HCT116 (cell line): Measurements from ENCODE around the gene PPP3CB. TPM values are rescaled to one million over a fixed set of nuclear protein-coding genes. Genes with fewer than 3 reads are reported as not detected.

Experiments
- ATAC-seq: fragments of 200-7000 bp; cut with Tn5 transposase; 2 replicates; pipeline ENCODE4 v1.9.1; 2020; ENCODE audit warnings: mild to moderate bottlenecking, moderate library complexity
- BruUV-seq: library from RNA; stranded (reverse); fragments of 400-500 nt; replicated peaks from 2 replicates; lab custom pipeline; 2021; lab: Mats Ljungman, UMichigan
- CTCF ChIA-PET: fragments of 300-600 bp; sonication (Branson Sonifier 250); formaldehyde crosslinking; loops from one replicate; lab custom pipeline; 2021; ENCODE audit warnings: antibody characterized with exemption; lab: Charles Lee
- POLR2A ChIA-PET: fragments of 300-600, 350-600 bp; sonication (Branson Sonifier 250); formaldehyde crosslinking; loops from one replicate; lab custom pipeline; 2021; ENCODE audit warnings: antibody characterized with exemption; lab: Charles Lee
- RAD21 ChIA-PET, 2 experiments: fragments of 300-600 bp; sonication (Branson Sonifier 250); formaldehyde crosslinking; loops; one replicate each; lab custom pipeline; 2023; ENCODE audit warnings: low total read pairs in 2 of 2; ENCODE audit not compliant: uncharacterized antibody in 2 of 2, unreplicated experiment in 2 of 2, low non-redundant PET in 1 of 2; lab: Charles Lee
- DNase-seq: peaks from one replicate; pipeline ENCODE4 v3.0.0-alpha.2; 2010; ENCODE audit warnings: low read depth, low spot score
- H2AFZ ChIP-seq: fragments of 200-600 bp; shearing (Covaris generic), sonication (generic); 2 replicates; pipeline ENCODE4 v1.6.1; 2017; ENCODE audit warnings: low read depth, mixed run types, mixed read lengths, antibody characterized with exemption, low read length; ENCODE audit not compliant: poor library complexity, severe bottlenecking
- H3K27ac ChIP-seq: 2 replicates; pipeline ENCODE4 v1.5.1; 2012; ENCODE audit warnings: low read depth, low read length
- H3K27me3 ChIP-seq: fragments of 200-600 bp; sonication (generic); 2 replicates; pipeline ENCODE4 v1.6.1; 2016; ENCODE audit warnings: mixed run types, low read length, mixed read lengths; ENCODE audit not compliant: insufficient read depth
- H3K36me3 ChIP-seq, 2 experiments: fragments of 200-500 bp in 1 of 2; fragments of 200-600 bp in 1 of 2; sonication (Bioruptor generic) in 1 of 2; sonication (generic) in 1 of 2; 2 replicates each; pipeline versions ENCODE4 v1.5.1 to v1.6.1; 2014 to 2016; ENCODE audit warnings: low read length in 2 of 2, inconsistent platforms in 1 of 2, mixed read lengths in 1 of 2, mixed run types in 1 of 2; ENCODE audit not compliant: insufficient read depth in 2 of 2, control insufficient read depth in 1 of 2
- H3K4me1 ChIP-seq, 2 experiments: fragments of 200-600 bp in 1 of 2; sonication (generic) in 1 of 2; 2 replicates each; pipeline versions ENCODE4 v1.5.1 to v1.6.1; 2012 to 2017; ENCODE audit warnings: low read length in 2 of 2, inconsistent platforms in 1 of 2, mild to moderate bottlenecking in 1 of 2, mixed read lengths in 1 of 2, mixed run types in 1 of 2, moderate library complexity in 1 of 2; ENCODE audit not compliant: insufficient read depth in 2 of 2, control insufficient read depth in 1 of 2
- H3K4me2 ChIP-seq: fragments of 200-600 bp; sonication (generic); 2 replicates; pipeline ENCODE4 v1.6.1; 2017; ENCODE audit warnings: mixed run types, low read length, mixed read lengths
- H3K4me3 ChIP-seq, 2 experiments: fragments of 200-600 bp in 1 of 2; sonication (generic) in 1 of 2; replicated peaks in 1 of 2; 2 replicates each; pipeline ENCODE4 v1.5.1; 2011 to 2016; ENCODE audit warnings: low read length in 2 of 2, control low read depth in 1 of 2, low read depth in 1 of 2, mild to moderate bottlenecking in 1 of 2, mixed read lengths in 1 of 2, mixed run types in 1 of 2
- H3K79me2 ChIP-seq: fragments of 200-600 bp; sonication (generic); 2 replicates; pipeline ENCODE4 v1.6.1; 2017; ENCODE audit warnings: mild to moderate bottlenecking, mixed run types, low read length, moderate library complexity, mixed read lengths; ENCODE audit not compliant: insufficient read depth
- H3K9ac ChIP-seq: fragments of 200-600 bp; sonication (generic); 2 replicates; pipeline ENCODE4 v1.6.1; 2016; ENCODE audit warnings: low read length, mixed read lengths
- H3K9me2 ChIP-seq: fragments of 200-600 bp; sonication (generic), shearing (Covaris generic); 2 replicates; pipeline ENCODE4 v1.6.1; 2017; ENCODE audit warnings: mixed run types, mild to moderate bottlenecking, moderate library complexity; ENCODE audit not compliant: insufficient read depth
- H3K9me3 ChIP-seq, 2 experiments: fragments of 200-500 bp in 1 of 2; fragments of 200-600 bp in 1 of 2; sonication (Bioruptor generic) in 1 of 2; sonication (generic) in 1 of 2; 2 replicates each; pipeline ENCODE4 v1.6.1; 2014 to 2017; ENCODE audit warnings: low read length in 2 of 2, mixed read lengths in 2 of 2, inconsistent platforms in 1 of 2, low read depth in 1 of 2, mild to moderate bottlenecking in 1 of 2, mixed run types in 1 of 2, moderate library complexity in 1 of 2; ENCODE audit not compliant: control insufficient read depth in 1 of 2, insufficient read depth in 1 of 2
- H4K20me1 ChIP-seq: fragments of 200-600 bp; sonication (generic), shearing (Covaris generic); 2 replicates; pipeline ENCODE4 v1.6.1; 2017; ENCODE audit warnings: mixed run types, mild to moderate bottlenecking, moderate library complexity; ENCODE audit not compliant: insufficient read depth
- CBX3 ChIP-seq: IDR thresholded peaks from 2 replicates; pipeline ENCODE4 v1.6.1; 2012; ENCODE audit warnings: low read depth
- CEBPB ChIP-seq: IDR thresholded peaks from 2 replicates; pipeline ENCODE4 v1.6.1; 2012; ENCODE audit warnings: low read depth
- EGR1 ChIP-seq: IDR thresholded peaks from 2 replicates; pipeline ENCODE4 v1.6.1; 2012; ENCODE audit warnings: low read depth
- ELF1 ChIP-seq: IDR thresholded peaks from 2 replicates; pipeline ENCODE4 v1.6.1; 2012; ENCODE audit warnings: low read depth, borderline replicate concordance
- EZH2 ChIP-seq: fragments of 200-600 bp; sonication (generic); IDR thresholded peaks from 2 replicates; pipeline ENCODE4 v1.6.1; 2017; ENCODE audit warnings: antibody characterized with exemption, mixed run types
- RAD21 ChIP-seq: IDR thresholded peaks from 2 replicates; pipeline ENCODE4 v1.6.1; 2012; ENCODE audit warnings: low read depth, mild to moderate bottlenecking
- SIN3A ChIP-seq: IDR thresholded peaks from 2 replicates; pipeline ENCODE4 v1.6.1; 2012; ENCODE audit warnings: low read depth
- SP1 ChIP-seq: IDR thresholded peaks from 2 replicates; pipeline ENCODE4 v1.6.1; 2012; ENCODE audit warnings: low read depth
- SRF ChIP-seq: IDR thresholded peaks from 2 replicates; pipeline ENCODE4 v1.6.1; 2012; ENCODE audit warnings: low read depth
- TCF7L2 ChIP-seq: IDR thresholded peaks from 2 replicates; pipeline ENCODE4 v1.7.0; 2011; ENCODE audit warnings: borderline replicate concordance, inconsistent platforms; ENCODE audit not compliant: insufficient read depth, insufficient read length; ENCODE audit errors: extremely low read depth
- ZFX ChIP-seq: fragments of 450-650 bp; IDR thresholded peaks from 2 replicates; pipeline ENCODE4 v1.6.1; 2017
- ZNF274 ChIP-seq: fragments of 200-500 bp; sonication (Bioruptor generic); IDR thresholded peaks from 2 replicates; pipeline ENCODE4 v1.6.1; 2014; ENCODE audit warnings: mild to moderate bottlenecking, low read depth, low read length, inconsistent platforms
- intact Hi-C: fragments of 100-400 bp; cut with micrococcal nuclease; formaldehyde crosslinking; loops from 2 replicates; pipeline ENCODE4 v1.10.0; 2022
- total RNA-seq: library from RNA; stranded (reverse); gene quantifications from one replicate; pipeline ENCODE4 v1.2.1, GENCODE V29; 2021; ENCODE audit not compliant: unreplicated experiment

PPP3CB gene
- total RNA-seq, 1 experiment from 2014 or later = 32.0 TPM

DNA sequence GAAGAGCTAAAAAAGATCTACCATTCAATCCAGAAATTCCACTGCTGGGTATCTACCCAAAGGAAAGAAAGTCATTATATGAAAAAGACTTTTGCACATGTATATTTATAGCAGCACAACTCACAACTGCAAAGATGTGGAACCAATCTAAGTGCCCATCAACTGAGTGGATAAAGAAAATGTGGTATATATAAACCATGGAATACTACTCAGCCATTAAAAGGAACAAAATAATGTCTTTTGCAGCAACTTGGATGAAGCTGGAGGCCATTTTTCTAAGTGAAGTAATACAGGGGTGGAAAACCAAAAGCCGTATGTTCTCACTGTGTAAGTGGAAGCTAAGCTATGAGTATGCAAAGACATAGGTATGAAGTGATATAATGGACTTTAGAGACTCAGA lies 84.9 kb downstream of the PPP3CB start:
- intact Hi-C loops = loop anchor here (5.0 kb wide), 1 partner anchor 86 kb away; the partner anchor contains the start of gene PPP3CB
- no TSS peak for BruUV-seq
- DNase-seq (no peak), ATAC-seq (no peak)
- CTCF ChIA-PET = no interaction called here
- POLR2A ChIA-PET = interaction anchor here (0.8 kb wide), 1 partner anchor 85 kb away, joined by 3 read pairs; no protein-coding TSS in a partner anchor
- H3K9me3 ChIP-seq = no peaks in the 10 kb centered on the region
- no peak overlapping the region for H3K27ac ChIP-seq
- H2AFZ ChIP-seq = no peak overlapping the region
- H4K20me1 ChIP-seq = peaks cover 12% of the 10 kb centered on the region; the same call in 1 of the 2 replicates
- H3K79me2 ChIP-seq = peaks cover 77% of the 10 kb centered on the region
- no peaks in the 10 kb centered on the region for H3K9me2 ChIP-seq
- H3K27me3 ChIP-seq = no peaks in the 10 kb centered on the region
- RAD21 ChIA-PET = no interaction called here
- no peak overlapping the region for H3K4me3 ChIP-seq
- TF ChIP-seq CBX3 = no peak
- TF ChIP-seq CEBPB = no peak
- TF ChIP-seq RAD21 = no peak
- no peak for TF ChIP-seq SRF
- TF ChIP-seq TCF7L2 = no peak
- TF ChIP-seq EGR1 = no peak
- no peak for TF ChIP-seq SP1
- no peaks in the 10 kb centered on the region for H3K36me3 ChIP-seq
- peaks cover 11 to 32% of the 10 kb centered on the region in 2 experiments for H3K4me1 ChIP-seq
- no peak overlapping the region for H3K9ac ChIP-seq
- H3K4me2 ChIP-seq = no peak overlapping the region

GRCh38 chr10:73408978-73409521 lies 86.8 kb downstream of the PPP3CB start:
- Histone ChIP-seq H3K4me2 (peak overlapping the region; percentile 19; the same call in 1 of the 2 replicates), H3K4me1 (peaks cover 5 to 23% of the 10 kb centered on the region in 2 experiments), H3K9me3 (no peaks in the 10 kb centered on the region), H3K9me2 (no peaks in the 10 kb centered on the region), H3K27ac (no peak overlapping the region), H3K27me3 (no peaks in the 10 kb centered on the region), H3K9ac (no peak overlapping the region), H4K20me1 (peaks cover 12% of the 10 kb centered on the region; the same call in 1 of the 2 replicates), H3K4me3 (no peak overlapping the region), H3K79me2 (peaks cover 93% of the 10 kb centered on the region), H3K36me3 (no peaks in the 10 kb centered on the region), H2AFZ (no peak overlapping the region)
- no peak for ATAC-seq
- TF ChIP-seq ZNF274 = no peak
- no peak for TF ChIP-seq CBX3
- TF ChIP-seq SP1 = no peak
- no peak for TF ChIP-seq ZFX
- TF ChIP-seq SIN3A = no peak
- TF ChIP-seq ELF1 = no peak
- TF ChIP-seq EZH2 = no peak
- POLR2A ChIA-PET = no interaction called here
- DNase-seq = no peak
- BruUV-seq = no TSS peak
- CTCF ChIA-PET = no interaction called here
- intact Hi-C loops = no loop called here
- RAD21 ChIA-PET = no interaction called here
